K562 (cell line): ENCODE results near the gene ARFGEF2. TPM values are rescaled to one million over a fixed set of nuclear protein-coding genes. Genes with fewer than 3 reads are reported as not detected.

Experiments used
- ASH1L ChIP-seq: fragments of 450-650 bp; IDR thresholded peaks from 2 replicates; pipeline ENCODE4 v1.6.1; 2018; ENCODE audit warnings: borderline replicate concordance, mild to moderate bottlenecking, low read depth; ENCODE audit not compliant: partially characterized antibody
- ATF7 ChIP-seq: fragments of 450-650 bp; IDR thresholded peaks from 2 replicates; pipeline ENCODE4 v1.7.1; 2014; ENCODE audit warnings: mild to moderate bottlenecking, moderate library complexity
- CAMTA2 ChIP-seq: fragments of 250-450 bp; sonication (Bioruptor Pico); conservative IDR thresholded peaks from 2 replicates; pipeline ENCODE4 v1.5.1; 2022
- CBX1 ChIP-seq: sonication (generic); IDR thresholded peaks from 2 replicates; pipeline ENCODE4 v1.6.1; 2016; ENCODE audit warnings: antibody characterized with exemption, low read depth, mild to moderate bottlenecking
- CCNT2 ChIP-seq: IDR thresholded peaks from 2 replicates; pipeline ENCODE4 v1.6.1; 2011; ENCODE audit warnings: borderline replicate concordance, low read depth, mild to moderate bottlenecking, moderate library complexity, mixed read lengths, low read length; ENCODE audit not compliant: insufficient read length; ENCODE audit errors: extremely low read depth
- E2F3 ChIP-seq: fragments of 250-450 bp; sonication (Bioruptor Pico); IDR thresholded peaks from 2 replicates; pipeline ENCODE4 v1.4.0; 2020; ENCODE audit warnings: mild to moderate bottlenecking
- ETV6 ChIP-seq, 3 experiments: fragments of 150-350 bp in 1 of 3; sonication (generic) in 1 of 3; formaldehyde crosslinking in 1 of 3; IDR thresholded peaks; 2 replicates each; pipeline versions ENCODE4 v1.6.1 to v1.8.0; 2014 to 2022; ENCODE audit warnings: borderline replicate concordance in 2 of 3, low read depth in 2 of 3, antibody characterized with exemption in 1 of 3, low read length in 1 of 3, mild to moderate bottlenecking in 1 of 3, missing genetic modification reagents in 1 of 3
- FOXK1 ChIP-seq: sonication (generic); formaldehyde crosslinking; IDR thresholded peaks from 2 replicates; pipeline ENCODE4 v1.8.0; 2022; ENCODE audit warnings: missing genetic modification reagents, mild to moderate bottlenecking, borderline replicate concordance
- MEIS2 ChIP-seq: fragments of 450-650 bp; IDR thresholded peaks from 2 replicates; pipeline ENCODE4 v1.6.1; 2014; ENCODE audit warnings: mild to moderate bottlenecking; ENCODE audit not compliant: partially characterized antibody
- NCOA2 ChIP-seq, 2 experiments: fragments of 450-650 bp; IDR thresholded peaks; 2 replicates each; pipeline ENCODE4 v1.6.1; 2018; ENCODE audit warnings: mild to moderate bottlenecking in 2 of 2, moderate library complexity in 1 of 2; ENCODE audit not compliant: partially characterized antibody in 2 of 2
- NFE2 ChIP-seq: IDR thresholded peaks from 2 replicates; pipeline ENCODE4 v1.6.1; 2014; ENCODE audit warnings: antibody characterized with exemption, low read depth
- SAP30 ChIP-seq: fragments of 200-600 bp; sonication (generic); IDR thresholded peaks from 2 replicates; pipeline ENCODE4 v1.6.1; 2012; ENCODE audit warnings: borderline replicate concordance, low read depth, mild to moderate bottlenecking, moderate library complexity, low read length, control low read depth, inconsistent platforms; ENCODE audit not compliant: insufficient read depth, poor library complexity, severe bottlenecking
- SIN3B ChIP-seq: fragments of 450-650 bp; IDR thresholded peaks from 2 replicates; pipeline ENCODE4 v1.6.1; 2017; ENCODE audit warnings: low read depth, mild to moderate bottlenecking, moderate library complexity
- SPI1 ChIP-seq: IDR thresholded peaks from 2 replicates; pipeline ENCODE4 v1.6.1; 2011; ENCODE audit warnings: low read depth, low read length, control low read depth, borderline replicate concordance
- ZC3H4 ChIP-seq: sonication (generic); formaldehyde crosslinking; IDR thresholded peaks from 2 replicates; pipeline ENCODE4 v1.9.0; 2021; ENCODE audit warnings: missing genetic modification reagents, borderline replicate concordance
- ZNF436 ChIP-seq: fragments of 250-450, 450-650 bp; sonication (Bioruptor Pico); formaldehyde crosslinking; IDR thresholded peaks from 2 replicates; pipeline ENCODE4 v1.7.0; 2020; ENCODE audit warnings: mild to moderate bottlenecking
- ZNF57 ChIP-seq: fragments of 450-650 bp; formaldehyde crosslinking; IDR thresholded peaks from 2 replicates; pipeline ENCODE4 v1.4.0; 2020; ENCODE audit warnings: mild to moderate bottlenecking, moderate library complexity
- ZNF707 ChIP-seq: fragments of 250-450 bp; sonication (Bioruptor Pico); conservative IDR thresholded peaks from 2 replicates; pipeline ENCODE4 v1.8.0; 2022; ENCODE audit warnings: inconsistent platforms, mild to moderate bottlenecking, moderate library complexity
- ZZZ3 ChIP-seq: fragments of 450-650 bp; IDR thresholded peaks from 2 replicates; pipeline ENCODE4 v1.6.1; 2016; ENCODE audit warnings: antibody characterized with exemption, mild to moderate bottlenecking, moderate library complexity
- polyA plus RNA-seq, 8 experiments: library from polyadenylated mRNA; depleted of rRNA in 4 of 8; stranded (reverse) in 5 of 8; unstranded in 3 of 8; fragments of >200 nt; fragmentation: Nextera tagmentation in 2 of 8; fragmentation: Illumina TruSeq in 1 of 8; extraction: Ambion mirVana in 2 of 8; extraction: Trizol in 1 of 8; gene quantifications; 2 replicates each; pipeline versions ENCODE4 v1.2.1 to v1.2.3, GENCODE V29; 2011 to 2014; ENCODE audit warnings: inconsistent platforms in 1 of 8, missing spikeins in 1 of 8
- total RNA-seq, 7 experiments: library from RNA; depleted of rRNA in 6 of 7; stranded (reverse); fragments of >200 nt in 6 of 7; fragmentation: Illumina TruSeq in 2 of 7; extraction: Trizol in 2 of 7; gene quantifications; 2 replicates each; pipeline versions ENCODE4 v1.2.1 to v1.2.3, GENCODE V29; 2011 to 2021; ENCODE audit warnings: low replicate concordance in 1 of 7
- TF ChIP-seq, protein P1 (sequence below), 3 experiments: IDR thresholded peaks in 2 of 3; conservative IDR thresholded peaks in 1 of 3; 2 replicates each; pipeline ENCODE4 v1.5.1; 2011 to 2012; ENCODE audit warnings: low read length in 3 of 3, mild to moderate bottlenecking in 3 of 3, control low read depth in 2 of 3, improper control_type of control experiment in 1 of 3, inconsistent platforms in 1 of 3, low read depth in 1 of 3, mixed read lengths in 1 of 3, moderate library complexity in 1 of 3; ENCODE audit not compliant: insufficient read depth in 2 of 3
- TF ChIP-seq, protein P2 (sequence below): sonication (generic); formaldehyde crosslinking; IDR thresholded peaks from 2 replicates; pipeline ENCODE4 v1.8.0; 2022; ENCODE audit warnings: mild to moderate bottlenecking, missing genetic modification reagents
- TF ChIP-seq, protein P3 (sequence below): sonication (generic); formaldehyde crosslinking; IDR thresholded peaks from 2 replicates; pipeline ENCODE4 v1.8.1; 2023; ENCODE audit warnings: mild to moderate bottlenecking, missing genetic modification reagents

ARFGEF2 gene
- total and polyA plus RNA-seq, 9 of the 15 experiments (the other 6 are each of a cell fraction or from before 2014, with no cell fraction given): 4.2 to 18.8 (median 13.7) TPM

DNA sequence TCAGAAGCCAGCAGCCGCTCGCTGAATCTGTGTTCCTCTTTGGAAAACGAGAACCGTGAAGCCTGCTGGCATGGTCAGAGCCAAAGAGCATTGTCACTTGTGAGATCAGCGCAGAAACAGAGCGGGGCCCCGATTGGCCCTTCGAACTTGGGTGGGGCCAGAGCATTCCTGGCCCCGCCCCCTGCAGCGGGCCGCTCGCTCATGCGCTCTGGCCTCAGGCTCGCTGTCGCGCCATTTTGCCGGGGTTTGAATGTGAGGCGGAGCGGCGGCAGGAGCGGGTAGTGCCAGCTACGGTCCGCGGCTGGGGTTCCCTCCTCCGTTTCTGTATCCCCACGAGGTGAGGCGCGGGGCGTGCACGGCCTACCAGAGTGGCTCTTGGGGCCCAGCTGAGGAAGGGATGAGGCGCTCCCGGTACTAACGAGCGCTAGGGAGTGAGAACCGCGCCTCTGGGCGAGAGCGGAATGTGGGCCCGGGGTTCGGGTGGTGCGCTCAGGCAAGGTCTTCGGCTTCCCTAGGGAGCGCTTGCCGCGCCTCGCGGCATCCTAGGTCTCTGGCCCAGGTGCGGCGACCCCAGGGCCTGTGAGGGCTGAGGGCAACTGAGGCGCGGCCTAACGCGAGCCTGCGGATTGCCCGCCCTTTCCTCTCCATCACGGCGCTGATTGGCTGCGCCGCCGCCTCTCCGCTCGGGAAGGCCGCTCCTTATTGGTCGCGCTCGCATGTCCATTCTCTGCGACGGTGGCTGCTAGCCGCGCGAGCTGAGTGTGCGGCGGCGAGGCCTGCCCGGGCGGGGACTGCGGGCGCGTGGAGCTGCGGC is 124.8 kb downstream of the ARFGEF2 start, which contains the start of gene CSE1L (continued):
- TF ChIP-seq, protein P1, sequence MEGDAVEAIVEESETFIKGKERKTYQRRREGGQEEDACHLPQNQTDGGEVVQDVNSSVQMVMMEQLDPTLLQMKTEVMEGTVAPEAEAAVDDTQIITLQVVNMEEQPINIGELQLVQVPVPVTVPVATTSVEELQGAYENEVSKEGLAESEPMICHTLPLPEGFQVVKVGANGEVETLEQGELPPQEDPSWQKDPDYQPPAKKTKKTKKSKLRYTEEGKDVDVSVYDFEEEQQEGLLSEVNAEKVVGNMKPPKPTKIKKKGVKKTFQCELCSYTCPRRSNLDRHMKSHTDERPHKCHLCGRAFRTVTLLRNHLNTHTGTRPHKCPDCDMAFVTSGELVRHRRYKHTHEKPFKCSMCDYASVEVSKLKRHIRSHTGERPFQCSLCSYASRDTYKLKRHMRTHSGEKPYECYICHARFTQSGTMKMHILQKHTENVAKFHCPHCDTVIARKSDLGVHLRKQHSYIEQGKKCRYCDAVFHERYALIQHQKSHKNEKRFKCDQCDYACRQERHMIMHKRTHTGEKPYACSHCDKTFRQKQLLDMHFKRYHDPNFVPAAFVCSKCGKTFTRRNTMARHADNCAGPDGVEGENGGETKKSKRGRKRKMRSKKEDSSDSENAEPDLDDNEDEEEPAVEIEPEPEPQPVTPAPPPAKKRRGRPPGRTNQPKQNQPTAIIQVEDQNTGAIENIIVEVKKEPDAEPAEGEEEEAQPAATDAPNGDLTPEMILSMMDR (IDR thresholded peaks at IDR 0.05 in 2 of 3, conservative IDR thresholded peaks at IDR 0.05 in 1 of 3; ENCODE audit: insufficient read depth in 2 of 3, low read depth in 1 of 3, low read length in 3 of 3): no peak
- TF ChIP-seq ZNF707 (CRISPR knock-in tag): no peak
- TF ChIP-seq SAP30: peak; percentile 72
- peak; percentile 51; the same call in 1 of the 2 replicates for TF ChIP-seq SIN3B
- 0 out of 2 replicates have a peak, but pooled peaks have one; percentile 27 for TF ChIP-seq E2F3 (CRISPR knock-in tag)
- TF ChIP-seq ZC3H4 (CRISPR knock-in tag): peak; percentile 18; the same call in 1 of the 2 replicates
- no peak for TF ChIP-seq ZNF57 (CRISPR knock-in tag)
- 0 out of 2 replicates have a peak, but pooled peaks have one; percentile 38 for TF ChIP-seq CAMTA2 (CRISPR knock-in tag)
- no peak; the same call in 1 of the 2 replicates for TF ChIP-seq ZNF436
- TF ChIP-seq, protein P2, sequence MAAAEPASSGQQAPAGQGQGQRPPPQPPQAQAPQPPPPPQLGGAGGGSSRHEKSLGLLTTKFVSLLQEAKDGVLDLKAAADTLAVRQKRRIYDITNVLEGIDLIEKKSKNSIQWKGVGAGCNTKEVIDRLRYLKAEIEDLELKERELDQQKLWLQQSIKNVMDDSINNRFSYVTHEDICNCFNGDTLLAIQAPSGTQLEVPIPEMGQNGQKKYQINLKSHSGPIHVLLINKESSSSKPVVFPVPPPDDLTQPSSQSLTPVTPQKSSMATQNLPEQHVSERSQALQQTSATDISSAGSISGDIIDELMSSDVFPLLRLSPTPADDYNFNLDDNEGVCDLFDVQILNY: peak; percentile 75; the same call in 1 of the 2 replicates
- TF ChIP-seq ZZZ3: peak; percentile 53; the same call in 1 of the 2 replicates
- peak; percentile 58 for TF ChIP-seq NFE2
- peak; percentile 76 for TF ChIP-seq MEIS2
- peak; percentile 42; the same call in 1 of the 2 replicates for TF ChIP-seq CBX1
- TF ChIP-seq, protein P3, sequence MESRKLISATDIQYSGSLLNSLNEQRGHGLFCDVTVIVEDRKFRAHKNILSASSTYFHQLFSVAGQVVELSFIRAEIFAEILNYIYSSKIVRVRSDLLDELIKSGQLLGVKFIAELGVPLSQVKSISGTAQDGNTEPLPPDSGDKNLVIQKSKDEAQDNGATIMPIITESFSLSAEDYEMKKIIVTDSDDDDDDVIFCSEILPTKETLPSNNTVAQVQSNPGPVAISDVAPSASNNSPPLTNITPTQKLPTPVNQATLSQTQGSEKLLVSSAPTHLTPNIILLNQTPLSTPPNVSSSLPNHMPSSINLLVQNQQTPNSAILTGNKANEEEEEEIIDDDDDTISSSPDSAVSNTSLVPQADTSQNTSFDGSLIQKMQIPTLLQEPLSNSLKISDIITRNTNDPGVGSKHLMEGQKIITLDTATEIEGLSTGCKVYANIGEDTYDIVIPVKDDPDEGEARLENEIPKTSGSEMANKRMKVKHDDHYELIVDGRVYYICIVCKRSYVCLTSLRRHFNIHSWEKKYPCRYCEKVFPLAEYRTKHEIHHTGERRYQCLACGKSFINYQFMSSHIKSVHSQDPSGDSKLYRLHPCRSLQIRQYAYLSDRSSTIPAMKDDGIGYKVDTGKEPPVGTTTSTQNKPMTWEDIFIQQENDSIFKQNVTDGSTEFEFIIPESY (CRISPR knock-in tag): peak; percentile 42; the same call in 1 of the 2 replicates
- TF ChIP-seq FOXK1 (CRISPR knock-in tag): peak; percentile 88
- TF ChIP-seq ASH1L: peak; percentile 85
- TF ChIP-seq ATF7: peak; percentile 68; the same call in 1 of the 2 replicates
- no peak for TF ChIP-seq ETV6 (IDR thresholded peaks at IDR 0.05; ENCODE audit: borderline replicate concordance in 1 of 2, low read depth in 2 of 2, low read length in 1 of 2)
- TF ChIP-seq ETV6 (CRISPR knock-in tag; IDR thresholded peaks at IDR 0.05; ENCODE audit: borderline replicate concordance): peak; percentile 74; the same call in 1 of the 2 replicates
- TF ChIP-seq SPI1: peak; percentile 84
- TF ChIP-seq CCNT2: peak; percentile 86
- no peak for TF ChIP-seq NCOA2 (IDR thresholded peaks at IDR 0.05; ENCODE audit: partially characterized antibody in 2 of 2)
